Measurements from ENCODE around the gene RAPGEF6. TPM values are rescaled to one million over a fixed set of nuclear protein-coding genes. Genes with fewer than 3 reads are reported as not detected.

The RAPGEF6 gene
- polyA plus RNA-seq, 1 donor (not counting 4 experiments of a cell fraction or from before 2014, with no cell fraction given): 8.7 TPM

DNA sequence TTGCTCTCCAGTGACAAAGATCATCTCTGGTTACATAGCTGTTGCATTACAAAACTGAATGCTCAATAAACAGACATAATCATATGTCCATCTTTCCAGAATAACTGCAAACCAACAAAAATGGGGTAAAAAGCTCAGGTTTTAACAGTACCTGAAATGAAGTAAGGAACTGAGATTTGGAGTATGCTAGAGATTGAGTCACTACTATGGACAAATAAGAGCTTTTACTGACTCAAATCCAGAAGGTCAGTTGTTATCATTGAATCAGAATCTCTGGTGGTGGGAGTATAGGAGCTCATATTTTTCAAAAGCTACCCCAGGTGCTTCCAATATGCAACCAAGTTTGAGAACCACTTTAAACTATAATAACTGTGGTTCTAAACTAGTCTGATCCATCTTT is 4.1 kb upstream of the RAPGEF6 start:
- Histone ChIP-seq H3K4me1 (ENCODE audit: control insufficient read depth, extremely low read depth, insufficient read depth, low read length) (peaks cover 16% of the 10 kb centered on the region), H3K4me2 (ENCODE audit: control insufficient read depth, extremely low read depth, insufficient read depth, low read depth, low read length) (no peak overlapping the region), H3K27ac (ENCODE audit: control insufficient read depth, insufficient read depth, low read length) (no peak overlapping the region), H3K36me3 (ENCODE audit: control insufficient read depth in 2 of 2, extremely low read depth in 1 of 2, insufficient read depth in 2 of 2, low read length in 2 of 2) (no peaks in the 10 kb centered on the region), H3K9me1 (ENCODE audit: control insufficient read depth, extremely low read depth, insufficient read depth, low read length) (no peaks in the 10 kb centered on the region), H3K4me3 (ENCODE audit: control insufficient read depth in 2 of 3, extremely low read depth in 1 of 3, insufficient read depth in 2 of 3, low read depth in 1 of 3, low read length in 3 of 3) (no peak overlapping the region), H3K27me3 (ENCODE audit: control insufficient read depth, extremely low read depth, insufficient read depth, low read length) (no peaks in the 10 kb centered on the region), H4K20me1 (ENCODE audit: control insufficient read depth, extremely low read depth, insufficient read depth, low read length) (no peaks in the 10 kb centered on the region), H3K9me3 (ENCODE audit: control insufficient read depth, low read depth, low read length) (no peaks in the 10 kb centered on the region), H3K79me2 (ENCODE audit: control insufficient read depth, insufficient read depth, low read length) (peaks cover 9% of the 10 kb centered on the region), H2AFZ (ENCODE audit: control insufficient read depth, low read length) (no peak overlapping the region), H3K9ac (ENCODE audit: control insufficient read depth, extremely low read depth, insufficient read depth, low read length) (no peak overlapping the region)
- no peak for FAIRE-seq
- TF ChIP-seq EZH2 (IDR thresholded peaks at IDR 0.05; ENCODE audit: low read length): no peak
- TF ChIP-seq, protein P1, sequence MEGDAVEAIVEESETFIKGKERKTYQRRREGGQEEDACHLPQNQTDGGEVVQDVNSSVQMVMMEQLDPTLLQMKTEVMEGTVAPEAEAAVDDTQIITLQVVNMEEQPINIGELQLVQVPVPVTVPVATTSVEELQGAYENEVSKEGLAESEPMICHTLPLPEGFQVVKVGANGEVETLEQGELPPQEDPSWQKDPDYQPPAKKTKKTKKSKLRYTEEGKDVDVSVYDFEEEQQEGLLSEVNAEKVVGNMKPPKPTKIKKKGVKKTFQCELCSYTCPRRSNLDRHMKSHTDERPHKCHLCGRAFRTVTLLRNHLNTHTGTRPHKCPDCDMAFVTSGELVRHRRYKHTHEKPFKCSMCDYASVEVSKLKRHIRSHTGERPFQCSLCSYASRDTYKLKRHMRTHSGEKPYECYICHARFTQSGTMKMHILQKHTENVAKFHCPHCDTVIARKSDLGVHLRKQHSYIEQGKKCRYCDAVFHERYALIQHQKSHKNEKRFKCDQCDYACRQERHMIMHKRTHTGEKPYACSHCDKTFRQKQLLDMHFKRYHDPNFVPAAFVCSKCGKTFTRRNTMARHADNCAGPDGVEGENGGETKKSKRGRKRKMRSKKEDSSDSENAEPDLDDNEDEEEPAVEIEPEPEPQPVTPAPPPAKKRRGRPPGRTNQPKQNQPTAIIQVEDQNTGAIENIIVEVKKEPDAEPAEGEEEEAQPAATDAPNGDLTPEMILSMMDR (optimal IDR thresholded peaks at IDR 0.05 in 1 of 3, IDR thresholded peaks at IDR 0.05 in 1 of 3, conservative IDR thresholded peaks at IDR 0.05 in 1 of 3; ENCODE audit: extremely low read depth in 1 of 3, insufficient read depth in 2 of 3, low read length in 3 of 3): no peak
- DNase-seq (ENCODE audit: low read depth, low spot score): no peak
- dilution Hi-C loops (cut with MboI; ENCODE audit: extremely low pct_ligation_motif_present, low sequenced_read_pairs): no loop called here

DNA sequence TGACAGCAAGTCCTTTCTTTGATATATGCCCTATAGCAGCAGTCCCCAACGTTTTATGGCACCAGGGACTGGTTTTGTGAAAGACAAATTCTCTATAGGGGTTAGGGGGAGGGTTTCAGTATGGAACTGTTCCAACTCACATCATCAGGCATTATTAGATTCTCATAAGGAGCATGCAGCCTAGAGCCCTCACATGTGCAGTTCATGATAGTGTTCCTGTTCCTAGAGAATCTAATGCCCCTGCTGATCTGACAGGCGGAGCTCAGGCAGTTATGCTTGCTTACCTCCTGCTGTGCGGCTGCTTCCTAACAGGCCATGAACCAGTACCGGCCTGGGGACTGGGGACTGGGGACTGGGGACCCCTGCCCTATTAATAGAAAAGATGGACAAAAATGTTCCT is 2.7 kb upstream of the RAPGEF6 start:
- FAIRE-seq: no peak
- Histone ChIP-seq H3K9me3 (ENCODE audit: control insufficient read depth, low read depth, low read length) (no peaks in the 10 kb centered on the region), H3K27me3 (ENCODE audit: control insufficient read depth, extremely low read depth, insufficient read depth, low read length) (no peaks in the 10 kb centered on the region), H3K27ac (ENCODE audit: control insufficient read depth, insufficient read depth, low read length) (no peak overlapping the region), H3K36me3 (ENCODE audit: control insufficient read depth in 2 of 2, extremely low read depth in 1 of 2, insufficient read depth in 2 of 2, low read length in 2 of 2) (no peaks in the 10 kb centered on the region), H3K9me1 (ENCODE audit: control insufficient read depth, extremely low read depth, insufficient read depth, low read length) (no peaks in the 10 kb centered on the region), H3K9ac (ENCODE audit: control insufficient read depth, extremely low read depth, insufficient read depth, low read length) (no peak overlapping the region), H3K4me3 (ENCODE audit: control insufficient read depth in 2 of 3, extremely low read depth in 1 of 3, insufficient read depth in 2 of 3, low read depth in 1 of 3, low read length in 3 of 3) (no peak overlapping the region), H4K20me1 (ENCODE audit: control insufficient read depth, extremely low read depth, insufficient read depth, low read length) (no peaks in the 10 kb centered on the region), H2AFZ (ENCODE audit: control insufficient read depth, low read length) (no peak overlapping the region), H3K4me2 (ENCODE audit: control insufficient read depth, extremely low read depth, insufficient read depth, low read depth, low read length) (no peak overlapping the region), H3K79me2 (ENCODE audit: control insufficient read depth, insufficient read depth, low read length) (peaks cover 23% of the 10 kb centered on the region), H3K4me1 (ENCODE audit: control insufficient read depth, extremely low read depth, insufficient read depth, low read length) (peaks cover 19% of the 10 kb centered on the region)
- DNase-seq (ENCODE audit: low read depth, low spot score): no peak
- no peak for TF ChIP-seq EZH2 (IDR thresholded peaks at IDR 0.05; ENCODE audit: low read length)
- TF ChIP-seq, protein P1 (optimal IDR thresholded peaks at IDR 0.05 in 1 of 3, IDR thresholded peaks at IDR 0.05 in 1 of 3, conservative IDR thresholded peaks at IDR 0.05 in 1 of 3; ENCODE audit: extremely low read depth in 1 of 3, insufficient read depth in 2 of 3, low read length in 3 of 3): no peak
- dilution Hi-C loops (cut with MboI; ENCODE audit: extremely low pct_ligation_motif_present, low sequenced_read_pairs): no loop called here

Data from keratinocyte (primary cell).